ENCODE measurements around the gene CIAO2A. TPM values are rescaled to one million over a fixed set of nuclear protein-coding genes. Genes with fewer than 3 reads are reported as not detected.
"Not testable (repeated sequence)": the region's sequence is repeated elsewhere in the genome, so short reads cannot be mapped to it uniquely, and the experiment has no call there.

CIAO2A gene
- total and polyA plus RNA-seq, 4 donors: 40.4 to 95.6 (median 82.8) TPM

GRCh38 chr15:64068133-64068532, 25.5 kb downstream of the CIAO2A start:
- DNase-seq (no peak), ATAC-seq (ENCODE audit: insufficient read depth, low FRiP score) (no peak)
- Histone ChIP-seq H3K9ac (ENCODE audit: insufficient read depth in 1 of 2, low read length in 2 of 2) (no peak overlapping the region), H3K27me3 (ENCODE audit: control insufficient read depth in 3 of 3, insufficient read depth in 3 of 3, low read length in 2 of 3) (no peaks in the 10 kb centered on the region), H3K4me1 (ENCODE audit: control insufficient read depth in 5 of 5, insufficient read depth in 5 of 5, low read length in 5 of 5) (peaks cover 0 to 13% (median 0%) of the 10 kb centered on the region in 5 donors), H3K4me3 (no peak overlapping the region), H3K9me3 (ENCODE audit: control insufficient read depth in 4 of 4, insufficient read depth in 3 of 4, low read length in 3 of 4) (no peaks in the 10 kb centered on the region), H3K27ac (ENCODE audit: low read depth in 1 of 2, low read length in 1 of 2) (no peak overlapping the region), H3K36me3 (ENCODE audit: control insufficient read depth in 4 of 4, insufficient read depth in 4 of 4, low read length in 4 of 4) (peaks cover 3 to 6% (median 5%) of the 10 kb centered on the region in 4 donors)
- 69 to 75% methylated on average over 4 of the region's 4 CpGs for WGBS, 2 donors
- TF ChIP-seq CTCF (IDR thresholded peaks at IDR 0.05; ENCODE audit: control extremely low read depth, extremely low read depth): no peak

- peak; percentile 82 for ATAC-seq (ENCODE audit: insufficient read depth, low FRiP score)
Measured at GRCh38 chr15:64067564-64068030, 26.0 kb downstream of the CIAO2A start.

GRCh38 chr15:64066451-64066850, 27.2 kb downstream of the CIAO2A start:
- Histone ChIP-seq H3K27me3 (ENCODE audit: control insufficient read depth in 3 of 3, insufficient read depth in 3 of 3, low read length in 2 of 3) (no peaks in the 10 kb centered on the region), H3K27ac (ENCODE audit: low read depth in 1 of 2, low read length in 1 of 2) (no peak overlapping the region), H3K9ac (ENCODE audit: insufficient read depth in 1 of 2, low read length in 2 of 2) (no peak overlapping the region), H3K36me3 (ENCODE audit: control insufficient read depth in 4 of 4, insufficient read depth in 4 of 4, low read length in 4 of 4) (no peaks in the 10 kb centered on the region), H3K4me3 (no peak overlapping the region), H3K9me3 (ENCODE audit: control insufficient read depth in 4 of 4, insufficient read depth in 3 of 4, low read length in 3 of 4) (no peaks in the 10 kb centered on the region), H3K4me1 (ENCODE audit: control insufficient read depth in 5 of 5, insufficient read depth in 5 of 5, low read length in 5 of 5) (peaks cover 0 to 7% (median 0%) of the 10 kb centered on the region in 5 donors)
- WGBS, 2 donors: 54 to 86% methylated on average over 1 of the region's 1 CpG
- ATAC-seq (ENCODE audit: insufficient read depth, low FRiP score) (no peak), DNase-seq (no peak)
- TF ChIP-seq CTCF (IDR thresholded peaks at IDR 0.05; ENCODE audit: control extremely low read depth, extremely low read depth): no peak

More at GRCh38 chr15:64067564-64068030, 26.0 kb downstream of the CIAO2A start:
- H3K9ac ChIP-seq (ENCODE audit: insufficient read depth in 1 of 2, low read length in 2 of 2): no peak overlapping the region
- peaks cover 0 to 13% (median 0%) of the 10 kb centered on the region in 5 donors for H3K4me1 ChIP-seq (ENCODE audit: control insufficient read depth in 5 of 5, insufficient read depth in 5 of 5, low read length in 5 of 5)
- no peaks in the 10 kb centered on the region for H3K9me3 ChIP-seq (ENCODE audit: control insufficient read depth in 4 of 4, insufficient read depth in 3 of 4, low read length in 3 of 4)
- no peaks in the 10 kb centered on the region for H3K27me3 ChIP-seq (ENCODE audit: control insufficient read depth in 3 of 3, insufficient read depth in 3 of 3, low read length in 2 of 3)
- H3K27ac ChIP-seq (ENCODE audit: low read depth in 1 of 2, low read length in 1 of 2): no peak overlapping the region
- peaks cover 0 to 6% (median 5%) of the 10 kb centered on the region in 4 donors for H3K36me3 ChIP-seq (ENCODE audit: control insufficient read depth in 4 of 4, insufficient read depth in 4 of 4, low read length in 4 of 4)
- 23 to 25% methylated on average over 11 of the region's 11 CpGs for WGBS, 2 donors
- H3K4me3 ChIP-seq: no peak overlapping the region
- peak; percentile 73 to 82 (median 73) for DNase-seq
- TF ChIP-seq CTCF (IDR thresholded peaks at IDR 0.05; ENCODE audit: control extremely low read depth, extremely low read depth): peak; percentile 89

- TF ChIP-seq CTCF (IDR thresholded peaks at IDR 0.05; ENCODE audit: control extremely low read depth, extremely low read depth): no peak
- no peaks in the 10 kb centered on the region for H3K4me1 ChIP-seq (ENCODE audit: control insufficient read depth in 5 of 5, insufficient read depth in 5 of 5, low read length in 5 of 5)
- 94 to 98% methylated on average over 23 to 29 of the region's 29 CpGs for WGBS, 2 donors
- H3K4me3 ChIP-seq: no peak overlapping the region
- H3K9me3 ChIP-seq (ENCODE audit: control insufficient read depth in 4 of 4, insufficient read depth in 3 of 4, low read length in 3 of 4): no peaks in the 10 kb centered on the region
- no peak overlapping the region for H3K9ac ChIP-seq (ENCODE audit: insufficient read depth in 1 of 2, low read length in 2 of 2)
- DNase-seq (no peak), ATAC-seq (ENCODE audit: insufficient read depth, low FRiP score) (no peak)
- H3K36me3 ChIP-seq (ENCODE audit: control insufficient read depth in 4 of 4, insufficient read depth in 4 of 4, low read length in 4 of 4): no peaks in the 10 kb centered on the region
- no peaks in the 10 kb centered on the region for H3K27me3 ChIP-seq (ENCODE audit: control insufficient read depth in 3 of 3, insufficient read depth in 3 of 3, low read length in 2 of 3)
- no peak overlapping the region for H3K27ac ChIP-seq (ENCODE audit: low read depth in 1 of 2, low read length in 1 of 2)
Measured at GRCh38 chr15:64060716-64061115, 32.9 kb downstream of the CIAO2A start.

- 37 to 80% methylated on average over 2 of the region's 2 CpGs for WGBS, 2 donors
- not testable (repeated sequence) for H3K4me1 ChIP-seq (ENCODE audit: control insufficient read depth in 5 of 5, insufficient read depth in 5 of 5, low read length in 5 of 5); H3K9me3 ChIP-seq (ENCODE audit: control insufficient read depth in 4 of 4, insufficient read depth in 3 of 4, low read length in 3 of 4); H3K27ac ChIP-seq (ENCODE audit: low read depth in 1 of 2, low read length in 1 of 2); H3K9ac ChIP-seq (ENCODE audit: insufficient read depth in 1 of 2, low read length in 2 of 2); H3K4me3 ChIP-seq; DNase-seq; ATAC-seq (ENCODE audit: insufficient read depth, low FRiP score); H3K36me3 ChIP-seq (ENCODE audit: control insufficient read depth in 4 of 4, insufficient read depth in 4 of 4, low read length in 4 of 4); H3K27me3 ChIP-seq (ENCODE audit: control insufficient read depth in 3 of 3, insufficient read depth in 3 of 3, low read length in 2 of 3)
Measured at GRCh38 chr15:64059104-64059503, 34.5 kb downstream of the CIAO2A start.
